Transverse colon (tissue), 4 donors: ENCODE results near the gene DIS3L2. TPM values are rescaled to one million over a fixed set of nuclear protein-coding genes. Genes with fewer than 3 reads are reported as not detected.

ENCODE experiments used
- DNase-seq: peaks from one replicate; pipeline ENCODE4 v3.0.0-alpha.2; 2019
- H3K27ac ChIP-seq, 4 donors: fragments of 200-600 bp; sonication (generic); 2 replicates each; pipeline ENCODE4 v1.5.1; 2016 to 2018; ENCODE audit warnings: inconsistent platforms in 4 of 4
- H3K27me3 ChIP-seq: fragments of 200-600 bp; sonication (generic); 2 replicates; pipeline ENCODE4 v1.5.1; 2017; ENCODE audit warnings: inconsistent platforms
- H3K36me3 ChIP-seq, 4 donors: fragments of 200-600 bp; sonication (generic); 2 replicates each; pipeline ENCODE4 v1.5.1; 2017 to 2019; ENCODE audit warnings: inconsistent platforms in 4 of 4
- H3K4me1 ChIP-seq, 4 donors: fragments of 200-600 bp; sonication (generic); 2 replicates each; pipeline ENCODE4 v1.5.1; 2017 to 2020; ENCODE audit warnings: inconsistent platforms in 4 of 4
- H3K4me3 ChIP-seq, 4 donors: fragments of 200-600 bp; sonication (generic); 1 replicate in 1 of 4; 2 replicates in 3 of 4; pipeline versions ENCODE4 v1.5.1 to v1.6.1; 2017 to 2019; ENCODE audit warnings: inconsistent platforms in 4 of 4
- H3K9me3 ChIP-seq, 2 donors: fragments of 200-600 bp; sonication (generic); 2 replicates each; pipeline ENCODE4 v1.5.1; 2017 to 2019; ENCODE audit warnings: inconsistent platforms in 2 of 2
- CTCF ChIP-seq, 5 experiments: fragments of 200-600 bp in 3 of 5; fragments of 450-650 bp in 2 of 5; sonication (generic) in 3 of 5; IDR thresholded peaks; 1 replicate in 2 of 5; 2 replicates in 3 of 5; pipeline ENCODE4 v1.5.1; 2016 to 2017; ENCODE audit warnings: antibody characterized with exemption in 5 of 5, inconsistent platforms in 3 of 5, mild to moderate bottlenecking in 2 of 5, moderate library complexity in 1 of 5
- EP300 ChIP-seq: sonication (generic); formaldehyde crosslinking; IDR thresholded peaks from one replicate; pipeline ENCODE4 v1.6.1; 2017; ENCODE audit warnings: antibody characterized with exemption, low read depth
- POLR2A ChIP-seq: fragments of 450-650 bp; IDR thresholded peaks from one replicate; pipeline ENCODE4 v1.6.1; 2016; ENCODE audit warnings: antibody characterized with exemption, mild to moderate bottlenecking, moderate library complexity
- POLR2AphosphoS5 ChIP-seq, 3 donors: sonication (generic); formaldehyde crosslinking; IDR thresholded peaks; one replicate each; pipeline ENCODE4 v1.6.1; 2016; ENCODE audit warnings: antibody characterized with exemption in 3 of 3
- WGBS, 2 donors: methylation state at CpG; one replicate each; pipeline ENCODE4 v1.1.5; 2018; ENCODE audit warnings: low coverage in 1 of 2; 5-methylcytosine and 5-hydroxymethylcytosine counted together
- in situ Hi-C, 4 donors: fragments of 200-750 bp; cut with MboI; loops; one replicate each; pipeline versions ENCODE4 v1.15.0 to v1.15.1; 2017; ENCODE audit warnings: low sequenced_read_pairs in 3 of 4, low pct_ligation_motif_present in 1 of 4, low pct_unique_long_range_greater_than_20kb in 1 of 4
- intact Hi-C: fragments of 100-400 bp; cut with DNase I; formaldehyde crosslinking; loops from one replicate; pipeline ENCODE4 v1.15.1; 2023; ENCODE audit warnings: low total_unique reads
- total RNA-seq, 4 donors: library from RNA; depleted of rRNA; stranded (reverse); fragments of >200 nt; gene quantifications; one replicate each; pipeline ENCODE4 v1.1.0, GENCODE V29; 2016

Gene DIS3L2
- total RNA-seq, 4 donors from 2014 or later: 24.7 to 99.9 (median 51.2) TPM

- no peak for DNase-seq
- no peak for TF ChIP-seq CTCF (IDR thresholded peaks at IDR 0.05)
- no peak for TF ChIP-seq POLR2A
- Histone ChIP-seq H3K4me3 (no peak overlapping the region), H3K4me1 (peaks cover 0 to 6% (median 2%) of the 10 kb centered on the region in 4 donors), H3K27me3 (no peaks in the 10 kb centered on the region), H3K36me3 (no peaks in the 10 kb centered on the region), H3K27ac (no peak overlapping the region), H3K9me3 (no peaks in the 10 kb centered on the region)
- in situ Hi-C loops (no loop called here), intact Hi-C loops (no loop called here)
- WGBS, 2 donors: 69 to 100% methylated on average over 2 to 5 of the region's 5 CpGs
Observed at GRCh38 chr2:231987124-231987727, 25.7 kb downstream of the DIS3L2 start.

GRCh38 chr2:231988179-231988866, 26.8 kb downstream of the DIS3L2 start:
- in situ Hi-C loops (no loop called here), intact Hi-C loops (no loop called here)
- Histone ChIP-seq H3K27me3 (no peaks in the 10 kb centered on the region), H3K4me3 (no peak overlapping the region), H3K27ac (no peak overlapping the region), H3K9me3 (no peaks in the 10 kb centered on the region), H3K4me1 (peaks cover 0 to 6% (median 2%) of the 10 kb centered on the region in 4 donors), H3K36me3 (no peaks in the 10 kb centered on the region)
- TF ChIP-seq EP300: no peak
- no peak for TF ChIP-seq POLR2A
- TF ChIP-seq POLR2AphosphoS5 (IDR thresholded peaks at IDR 0.05): no peak
- no peak for TF ChIP-seq CTCF (IDR thresholded peaks at IDR 0.05)
- no peak for DNase-seq
- WGBS, 2 donors: 72 to 81% methylated on average over 6 to 8 of the region's 8 CpGs

- H3K36me3 ChIP-seq: no peaks in the 10 kb centered on the region
- H3K27me3 ChIP-seq: no peaks in the 10 kb centered on the region
- H3K27ac ChIP-seq: no peak overlapping the region
- DNase-seq: no peak
- intact Hi-C loops (no loop called here), in situ Hi-C loops (no loop called here)
- no peak overlapping the region for H3K4me3 ChIP-seq
- WGBS, 2 donors: 80 to 83% methylated on average over 3 of the region's 3 CpGs
- H3K9me3 ChIP-seq: no peaks in the 10 kb centered on the region
- TF ChIP-seq POLR2A: no peak
- no peak for TF ChIP-seq POLR2AphosphoS5 (IDR thresholded peaks at IDR 0.05)
- no peak for TF ChIP-seq CTCF (IDR thresholded peaks at IDR 0.05)
- TF ChIP-seq EP300: no peak
- H3K4me1 ChIP-seq: peaks cover 0 to 8% (median 2%) of the 10 kb centered on the region in 4 donors
Observed at GRCh38 chr2:231991664-231992063, 30.2 kb downstream of the DIS3L2 start.

- Histone ChIP-seq H3K4me1 (peaks cover 0 to 4% (median 0%) of the 10 kb centered on the region in 4 donors), H3K27ac (no peak overlapping the region), H3K36me3 (no peaks in the 10 kb centered on the region), H3K4me3 (no peak overlapping the region), H3K9me3 (no peaks in the 10 kb centered on the region), H3K27me3 (no peaks in the 10 kb centered on the region)
- intact Hi-C loops (no loop called here), in situ Hi-C loops (no loop called here)
- WGBS, 2 donors: 67 to 75% methylated on average over 1 to 5 of the region's 5 CpGs
- no peak for DNase-seq
- TF ChIP-seq EP300 (no peak), POLR2AphosphoS5 (IDR thresholded peaks at IDR 0.05) (no peak), POLR2A (no peak), CTCF (IDR thresholded peaks at IDR 0.05) (no peak)
Observed at GRCh38 chr2:231992888-231993287, 31.4 kb downstream of the DIS3L2 start.
